Heart left ventricle (tissue), 13 donors: ENCODE measurements around the gene TRPM1.

Source experiments
- POLR2A ChIP-seq, 2 donors: fragments of 450-650 bp; IDR thresholded peaks; one replicate each; pipeline ENCODE4 v1.6.1; 2017; ENCODE audit warnings: antibody characterized with exemption in 2 of 2, mild to moderate bottlenecking in 2 of 2, moderate library complexity in 2 of 2
- TF ChIP-seq, protein P1 (sequence below), 12 donors: fragments of 200-600 bp; sonication (generic) in 4 of 12; IDR thresholded peaks; one replicate each; pipeline versions ENCODE4 v1.5.0 to v1.8.0; 2018 to 2022; ENCODE audit warnings: antibody characterized with exemption in 12 of 12, mild to moderate bottlenecking in 5 of 12
- donor health status: ischemic (EF 13 %, LVEDD 7.1; RV severe dilation, severe dysfunction).
- donor health status: DM: no; HTN: yes; CAD: no.
- donor health status: DM: no; HTN: no; CAD: no.
- donor health status: ischemic (EF 25% LVEDD 6.9; RV normal size, moderate dysfunction).
- donor health status: ischemic (EF 25% LVEDD 5.7; RV mildly dilated, moderate dysfunction).
- donor health status: ischemic (EF 35%, LVEDD 5.7; RV mildly dilated, moderate dysfunction).
- donor health status: nonischemic (EF 11% LVEDD 7.7; RV severe dilation, severe dysfunction).
- donor health status: DM: yes; HTN: yes; CAD: no.
- donor health status: PGD.
- donor health status: ischemic (EF 29% LVEDD 5.4; RV normal size, mild dysfunction).
- donor health status: nonischemic (EF 23%, LVEDD 6.1; RV moderate dilation, normal function).

DNA sequence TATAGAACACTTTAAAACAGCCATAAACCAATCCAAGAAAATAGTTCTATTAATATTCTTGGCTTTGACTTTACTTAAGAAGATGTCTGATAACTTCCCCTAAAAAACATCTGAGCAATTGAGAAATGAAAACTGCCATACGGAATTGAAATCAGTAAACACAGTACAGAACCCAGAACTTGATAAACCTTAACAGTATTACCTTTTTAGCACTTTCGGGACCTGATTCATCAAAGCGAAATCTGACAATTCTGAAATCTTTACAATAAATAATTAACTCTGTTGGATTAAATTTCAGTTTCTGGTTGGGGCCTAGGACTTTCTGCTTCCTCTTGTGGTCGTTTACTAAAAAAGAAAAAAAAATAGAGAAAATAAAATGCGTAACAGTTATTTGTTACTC, 127.4 kb downstream of the TRPM1 start:
- TF ChIP-seq, protein P1, sequence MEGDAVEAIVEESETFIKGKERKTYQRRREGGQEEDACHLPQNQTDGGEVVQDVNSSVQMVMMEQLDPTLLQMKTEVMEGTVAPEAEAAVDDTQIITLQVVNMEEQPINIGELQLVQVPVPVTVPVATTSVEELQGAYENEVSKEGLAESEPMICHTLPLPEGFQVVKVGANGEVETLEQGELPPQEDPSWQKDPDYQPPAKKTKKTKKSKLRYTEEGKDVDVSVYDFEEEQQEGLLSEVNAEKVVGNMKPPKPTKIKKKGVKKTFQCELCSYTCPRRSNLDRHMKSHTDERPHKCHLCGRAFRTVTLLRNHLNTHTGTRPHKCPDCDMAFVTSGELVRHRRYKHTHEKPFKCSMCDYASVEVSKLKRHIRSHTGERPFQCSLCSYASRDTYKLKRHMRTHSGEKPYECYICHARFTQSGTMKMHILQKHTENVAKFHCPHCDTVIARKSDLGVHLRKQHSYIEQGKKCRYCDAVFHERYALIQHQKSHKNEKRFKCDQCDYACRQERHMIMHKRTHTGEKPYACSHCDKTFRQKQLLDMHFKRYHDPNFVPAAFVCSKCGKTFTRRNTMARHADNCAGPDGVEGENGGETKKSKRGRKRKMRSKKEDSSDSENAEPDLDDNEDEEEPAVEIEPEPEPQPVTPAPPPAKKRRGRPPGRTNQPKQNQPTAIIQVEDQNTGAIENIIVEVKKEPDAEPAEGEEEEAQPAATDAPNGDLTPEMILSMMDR (IDR thresholded peaks at IDR 0.05), result no peak
- no peak for TF ChIP-seq POLR2A (IDR thresholded peaks at IDR 0.05)
